Measurements from ENCODE around the gene PLCB4. TPM values are rescaled to one million over a fixed set of nuclear protein-coding genes. Genes with fewer than 3 reads are reported as not detected.

Gene PLCB4
- total RNA-seq, 4 donors from 2014 or later, result 30.7 to 61.8 (median 47.6) TPM

- Histone ChIP-seq H3K27ac (replicated peaks in 1 of 4) (no peak overlapping the region), H3K27me3 (no peaks in the 10 kb centered on the region), H3K4me1 (peaks cover 1 to 12% (median 7%) of the 10 kb centered on the region in 4 donors), H3K4me3 (no peak overlapping the region), H3K36me3 (no peaks in the 10 kb centered on the region), H3K9me3 (no peaks in the 10 kb centered on the region)
- WGBS, result 88% methylated on average over 4 of the region's 4 CpGs
- no peak for TF ChIP-seq POLR2AphosphoS5 (IDR thresholded peaks at IDR 0.05)
- TF ChIP-seq POLR2A (IDR thresholded peaks at IDR 0.05; ENCODE audit: low read depth), result no peak
- no peak for TF ChIP-seq EP300 (IDR thresholded peaks at IDR 0.05)
- TF ChIP-seq CTCF (IDR thresholded peaks at IDR 0.05), result no peak
- DNase-seq (ENCODE audit: extremely low spot score), result no peak
- intact Hi-C loops (cut with DNase I), result no loop called here
These were observed 167.6 kb downstream of the PLCB4 start for GRCh38 chr20:9236458-9236857.

GRCh38 chr20:9241232-9241692, 172.4 kb downstream of the PLCB4 start:
- intact Hi-C loops (cut with DNase I), result no loop called here
- Histone ChIP-seq H3K4me1 (peaks cover 6 to 12% (median 9%) of the 10 kb centered on the region in 4 donors), H3K27me3 (no peaks in the 10 kb centered on the region), H3K4me3 (no peak overlapping the region), H3K27ac (replicated peaks in 1 of 4) (no peak overlapping the region), H3K9me3 (no peaks in the 10 kb centered on the region), H3K36me3 (no peaks in the 10 kb centered on the region)
- no peak for DNase-seq (ENCODE audit: extremely low spot score)
- TF ChIP-seq POLR2A (IDR thresholded peaks at IDR 0.05; ENCODE audit: low read depth), result no peak
- TF ChIP-seq CTCF (IDR thresholded peaks at IDR 0.05), result no peak
- TF ChIP-seq EP300 (IDR thresholded peaks at IDR 0.05), result no peak
- TF ChIP-seq POLR2AphosphoS5 (IDR thresholded peaks at IDR 0.05), result no peak

GRCh38 chr20:9241721-9242427, 173.0 kb downstream of the PLCB4 start:
- no peaks in the 10 kb centered on the region for H3K36me3 ChIP-seq
- H3K27me3 ChIP-seq, result no peaks in the 10 kb centered on the region
- WGBS, result 95% methylated on average over 3 of the region's 3 CpGs
- H3K4me3 ChIP-seq, result no peak overlapping the region
- intact Hi-C loops (cut with DNase I), result no loop called here
- H3K27ac ChIP-seq (replicated peaks in 1 of 4), result no peak overlapping the region
- TF ChIP-seq EP300 (IDR thresholded peaks at IDR 0.05) (no peak), CTCF (IDR thresholded peaks at IDR 0.05) (no peak), POLR2AphosphoS5 (IDR thresholded peaks at IDR 0.05) (no peak), POLR2A (IDR thresholded peaks at IDR 0.05; ENCODE audit: low read depth) (no peak)
- DNase-seq (ENCODE audit: extremely low spot score), result no peak
- H3K9me3 ChIP-seq, result no peaks in the 10 kb centered on the region
- H3K4me1 ChIP-seq, result peaks cover 6 to 12% (median 9%) of the 10 kb centered on the region in 4 donors

GRCh38 chr20:9243986-9244385, 175.1 kb downstream of the PLCB4 start:
- Histone ChIP-seq H3K36me3 (no peaks in the 10 kb centered on the region), H3K4me3 (no peak overlapping the region), H3K27me3 (no peaks in the 10 kb centered on the region), H3K9me3 (no peaks in the 10 kb centered on the region), H3K27ac (replicated peaks in 1 of 4) (no peak overlapping the region), H3K4me1 (peaks cover 6 to 12% (median 9%) of the 10 kb centered on the region in 4 donors)
- intact Hi-C loops (cut with DNase I), result no loop called here
- TF ChIP-seq POLR2AphosphoS5 (IDR thresholded peaks at IDR 0.05) (no peak), POLR2A (IDR thresholded peaks at IDR 0.05; ENCODE audit: low read depth) (no peak), CTCF (IDR thresholded peaks at IDR 0.05) (no peak), EP300 (IDR thresholded peaks at IDR 0.05) (no peak)
- WGBS, result 68% methylated on average over 1 of the region's 1 CpG
- no peak for DNase-seq (ENCODE audit: extremely low spot score)
